GM19372 (cell line): ENCODE results near the gene LYPLAL1.

Experiments used
- ATAC-seq: cut with Tn5 transposase; IDR thresholded peaks from one replicate; pipeline ENCODE4 v1.9.1; 2021; ENCODE audit warnings: mild to moderate bottlenecking, low read depth, moderate library complexity; ENCODE audit not compliant: unreplicated experiment

Gene LYPLAL1

GRCh38 chr1:219173758-219174459 is at the start of gene LYPLAL1:
Gene LYPLAL1 (plus strand): TSS chr1:219173878. CDS start chr1:219173891, 13 bp downstream.
- ATAC-seq = peak; percentile 73

- ATAC-seq = no peak
These were observed 49.5 kb upstream of the LYPLAL1 start for GRCh38 chr1:219124163-219124562.

- ATAC-seq = no peak
These were observed 48.3 kb upstream of the LYPLAL1 start for GRCh38 chr1:219125342-219125741.

- no peak for ATAC-seq
These were observed 47.3 kb upstream of the LYPLAL1 start for GRCh38 chr1:219126377-219126776.

- ATAC-seq = no peak
These were observed 44.7 kb upstream of the LYPLAL1 start for GRCh38 chr1:219128957-219129356.

- ATAC-seq = no peak
These were observed 43.2 kb upstream of the LYPLAL1 start for GRCh38 chr1:219130366-219130935.

GRCh38 chr1:219132939-219133338 is 40.7 kb upstream of the LYPLAL1 start:
- no peak for ATAC-seq

GRCh38 chr1:219138747-219139146 is 34.9 kb upstream of the LYPLAL1 start:
- ATAC-seq = no peak

GRCh38 chr1:219140303-219140877 is 33.3 kb upstream of the LYPLAL1 start:
- ATAC-seq = no peak

- ATAC-seq = no peak
These were observed 29.9 kb upstream of the LYPLAL1 start for GRCh38 chr1:219143735-219144134.

GRCh38 chr1:219144658-219145315 is 28.9 kb upstream of the LYPLAL1 start:
- no peak for ATAC-seq

GRCh38 chr1:219147571-219148019 is 26.1 kb upstream of the LYPLAL1 start:
- ATAC-seq = no peak

- ATAC-seq = no peak
These were observed 24.6 kb upstream of the LYPLAL1 start for GRCh38 chr1:219149009-219149577.

- no peak for ATAC-seq
These were observed 23.7 kb upstream of the LYPLAL1 start for GRCh38 chr1:219149953-219150352.

- ATAC-seq = no peak
These were observed 22.8 kb upstream of the LYPLAL1 start for GRCh38 chr1:219150913-219151312.

GRCh38 chr1:219151467-219151866 is 22.2 kb upstream of the LYPLAL1 start:
- no peak for ATAC-seq

GRCh38 chr1:219152751-219153150 is 20.9 kb upstream of the LYPLAL1 start:
- ATAC-seq = no peak

- no peak for ATAC-seq
These were observed 20.0 kb upstream of the LYPLAL1 start for GRCh38 chr1:219153723-219154122.

GRCh38 chr1:219155135-219155534 is 18.5 kb upstream of the LYPLAL1 start:
- ATAC-seq = no peak

GRCh38 chr1:219159946-219160645 is 13.6 kb upstream of the LYPLAL1 start:
- ATAC-seq = no peak
